GM12878 (cell line): Measurements from ENCODE around the gene MAGI1. TPM values are rescaled to one million over a fixed set of nuclear protein-coding genes. Genes with fewer than 3 reads are reported as not detected.

Source experiments
- ATAC-seq: fragments of 200-7000 bp; cut with Tn5 transposase; 3 replicates; pipeline ENCODE4 v1.9.1; 2020; ENCODE audit warnings: mild to moderate bottlenecking, moderate library complexity
- BruUV-seq: library from RNA; stranded (reverse); fragments of 400-500 nt; replicated peaks from 2 replicates; lab custom pipeline; 2021; lab: Mats Ljungman, UMichigan
- CTCF ChIA-PET: fragments of 300-600 bp; sonication (Branson Sonifier 250); formaldehyde crosslinking; extraction: SDS; loops from one replicate; lab custom pipeline; 2021; ENCODE audit warnings: inconsistent platforms; lab: Yijun Ruan, JAX
- POLR2A ChIA-PET: fragments of 350-600 bp; formaldehyde crosslinking; extraction: SDS; loops from one replicate; lab custom pipeline; 2021; ENCODE audit warnings: inconsistent platforms; lab: Charles Lee
- RAD21 ChIA-PET: fragments of 300-600 bp; sonication (Branson Sonifier 250); formaldehyde crosslinking; loops from one replicate; lab custom pipeline; 2023; ENCODE audit warnings: antibody characterized with exemption; ENCODE audit not compliant: unreplicated experiment; lab: Charles Lee
- SMC1A ChIA-PET: fragments of 300-600 bp; sonication (Branson Sonifier 250); formaldehyde crosslinking; loops from one replicate; lab custom pipeline; 2023; ENCODE audit not compliant: unreplicated experiment, uncharacterized antibody; lab: Charles Lee
- DNase-seq: peaks from one replicate; pipeline ENCODE4 v3.0.0-alpha.2; 2011; ENCODE audit warnings: low read depth, low spot score
- FAIRE-seq: peaks from 3 replicates; lab custom pipeline; 2011; peaks lifted over from hg19 to GRCh38; lab: Jason Lieb, UNC
- H2AFZ ChIP-seq: 2 replicates; pipeline ENCODE4 v1.6.0; 2011; ENCODE audit warnings: low read depth, low read length, control low read depth; ENCODE audit not compliant: control insufficient read depth
- H3K27ac ChIP-seq: 2 replicates; pipeline ENCODE4 v1.5.1; 2011; ENCODE audit warnings: control low read depth; ENCODE audit not compliant: control insufficient read depth, insufficient read depth
- H3K27me3 ChIP-seq, 2 experiments: replicated peaks in 1 of 2; 2 replicates each; pipeline versions ENCODE4 v1.6.0 to v1.6.1; 2011; ENCODE audit warnings: low read length in 1 of 2; ENCODE audit not compliant: control insufficient read depth in 2 of 2, insufficient read depth in 2 of 2
- H3K36me3 ChIP-seq, 2 experiments: 2 replicates each; pipeline ENCODE4 v1.5.1; 2011; ENCODE audit warnings: low read length in 1 of 2; ENCODE audit not compliant: control insufficient read depth in 2 of 2, insufficient read depth in 2 of 2
- H3K4me1 ChIP-seq: 2 replicates; pipeline ENCODE4 v1.6.1; 2011; ENCODE audit warnings: mild to moderate bottlenecking, low read length, moderate library complexity, mixed read lengths; ENCODE audit not compliant: control insufficient read depth, insufficient read depth
- H3K4me2 ChIP-seq: 2 replicates; pipeline ENCODE4 v1.6.0; 2011; ENCODE audit warnings: control low read depth; ENCODE audit not compliant: control insufficient read depth, insufficient read depth
- H3K4me3 ChIP-seq: fragments of 200-600 bp; sonication (generic); 2 replicates; pipeline ENCODE4 v1.5.1; 2016
- H3K79me2 ChIP-seq: 2 replicates; pipeline ENCODE4 v1.6.0; 2011; ENCODE audit warnings: low read length; ENCODE audit not compliant: control insufficient read depth, insufficient read depth
- H3K9ac ChIP-seq: 2 replicates; pipeline ENCODE4 v1.8.0; 2011; ENCODE audit warnings: low read length, control low read depth, mixed read lengths; ENCODE audit not compliant: control insufficient read depth, insufficient read depth
- H3K9me3 ChIP-seq: replicated peaks from 3 replicates; pipeline ENCODE4 v1.5.1; 2011; ENCODE audit warnings: mild to moderate bottlenecking, low read length; ENCODE audit not compliant: control insufficient read depth, insufficient read depth
- H4K20me1 ChIP-seq: 2 replicates; pipeline ENCODE4 v1.6.0; 2011; ENCODE audit not compliant: control insufficient read depth, insufficient read depth
- CHD2 ChIP-seq: IDR thresholded peaks from 2 replicates; pipeline ENCODE4 v1.6.1; 2011; ENCODE audit warnings: low read depth, low read length, improper control_type of control experiment, borderline replicate concordance
- CREM ChIP-seq: IDR thresholded peaks from 2 replicates; pipeline ENCODE4 v1.6.1; 2014; ENCODE audit warnings: antibody characterized with exemption, low read depth
- ETV6 ChIP-seq, 2 experiments: fragments of 450-650 bp in 1 of 2; IDR thresholded peaks in 1 of 2; conservative IDR thresholded peaks in 1 of 2; 2 replicates each; pipeline ENCODE4 v1.6.1; 2014; ENCODE audit warnings: antibody characterized with exemption in 1 of 2, borderline replicate concordance in 1 of 2, low read depth in 1 of 2, mild to moderate bottlenecking in 1 of 2, moderate library complexity in 1 of 2
- FOS ChIP-seq: IDR thresholded peaks from 3 replicates; pipeline ENCODE4 v1.6.1; 2011; ENCODE audit warnings: borderline replicate concordance; ENCODE audit not compliant: insufficient read length; ENCODE audit errors: extremely low read depth
- FOXM1 ChIP-seq: IDR thresholded peaks from 2 replicates; pipeline ENCODE4 v1.6.1; 2012; ENCODE audit warnings: low read depth, mild to moderate bottlenecking, inconsistent platforms, low read length, moderate library complexity
- GATAD2B ChIP-seq: fragments of 450-650 bp; conservative IDR thresholded peaks from 2 replicates; pipeline ENCODE4 v1.6.1; 2017; ENCODE audit warnings: low read depth, mild to moderate bottlenecking, moderate library complexity
- HCFC1 ChIP-seq: fragments of 150-350 bp; IDR thresholded peaks from 2 replicates; pipeline ENCODE4 v1.6.1; 2014; ENCODE audit warnings: low read length
- IKZF2 ChIP-seq, 2 experiments: fragments of 450-650 bp; IDR thresholded peaks; 2 replicates each; pipeline ENCODE4 v1.6.1; 2017; ENCODE audit warnings: mild to moderate bottlenecking in 2 of 2, moderate library complexity in 2 of 2
- KLF5 ChIP-seq: fragments of 450-650 bp; IDR thresholded peaks from 2 replicates; pipeline ENCODE4 v1.6.1; 2014; ENCODE audit warnings: mild to moderate bottlenecking; ENCODE audit not compliant: partially characterized antibody
- SPI1 ChIP-seq: IDR thresholded peaks from 2 replicates; pipeline ENCODE4 v1.6.1; 2011; ENCODE audit warnings: low read depth, mild to moderate bottlenecking, low read length, moderate library complexity, borderline replicate concordance; ENCODE audit not compliant: insufficient read depth
- SUZ12 ChIP-seq: fragments of 200-600 bp; sonication (generic); IDR thresholded peaks from one replicate; pipeline ENCODE4 v1.6.1; 2018; ENCODE audit warnings: antibody characterized with exemption, mild to moderate bottlenecking; ENCODE audit not compliant: unreplicated experiment
- WGBS: methylation state at CpG from one replicate; pipeline ENCODE4 v1.1.6; 2016; ENCODE audit warnings: low lambda C conversion rate; ENCODE audit not compliant: insufficient replicate concordance, insufficient coverage; ENCODE audit errors: missing lambda C conversion rate; 5-methylcytosine and 5-hydroxymethylcytosine counted together
- in situ Hi-C: fragments of 300-500 bp; cut with MboI; formaldehyde crosslinking; loops from 9 replicates; pipeline ENCODE4 v1.14.3; 2018; ENCODE audit warnings: mixed read lengths
- intact Hi-C: fragments of 100-400 bp; cut with micrococcal nuclease; formaldehyde crosslinking; loops from one replicate; pipeline ENCODE4 v1.14.2; 2022; ENCODE audit not compliant: unreplicated experiment
- polyA plus RNA-seq, 11 experiments: library from polyadenylated mRNA; depleted of rRNA in 4 of 11; unstranded in 6 of 11; stranded (reverse) in 5 of 11; fragments of >200 nt; fragmentation: Nextera tagmentation in 4 of 11; fragmentation: Illumina TruSeq in 1 of 11; extraction: Ambion mirVana in 4 of 11; extraction: Trizol in 1 of 11; gene quantifications; 1 replicate in 1 of 11; 2 replicates in 10 of 11; pipeline versions ENCODE4 v1.2.1 to v1.2.3, GENCODE V29; 2011 to 2016; ENCODE audit warnings: inconsistent platforms in 2 of 11, missing spikeins in 2 of 11, low read depth in 1 of 11
- total RNA-seq, 4 experiments: library from RNA; depleted of rRNA in 3 of 4; stranded (reverse); fragments of >200 nt in 3 of 4; fragmentation: Illumina TruSeq in 1 of 4; extraction: Trizol in 1 of 4; gene quantifications; 2 replicates each; pipeline versions ENCODE4 v1.2.1 to v1.2.3, GENCODE V29; 2013 to 2021
- TF ChIP-seq, protein P1 (sequence below): IDR thresholded peaks from 2 replicates; pipeline ENCODE4 v1.6.1; 2012; ENCODE audit warnings: low read depth, low read length, improper control_type of control experiment
- TF ChIP-seq, protein P2 (sequence below): IDR thresholded peaks from 2 replicates; pipeline ENCODE4 v1.6.1; 2011; ENCODE audit warnings: mild to moderate bottlenecking, low read depth, low read length, moderate library complexity; ENCODE audit not compliant: insufficient replicate concordance
- TF ChIP-seq, protein P3 (sequence below): fragments of 450-650 bp; formaldehyde crosslinking; IDR thresholded peaks from 2 replicates; pipeline ENCODE4 v1.4.0; 2022; ENCODE audit warnings: mild to moderate bottlenecking, moderate library complexity

Gene MAGI1
- total and polyA plus RNA-seq, 10 of the 15 experiments (the other 5 are each of a cell fraction or from before 2014, with no cell fraction given) = 0.02 to 3.3 (median 0.29) TPM; not detected in 1

DNA sequence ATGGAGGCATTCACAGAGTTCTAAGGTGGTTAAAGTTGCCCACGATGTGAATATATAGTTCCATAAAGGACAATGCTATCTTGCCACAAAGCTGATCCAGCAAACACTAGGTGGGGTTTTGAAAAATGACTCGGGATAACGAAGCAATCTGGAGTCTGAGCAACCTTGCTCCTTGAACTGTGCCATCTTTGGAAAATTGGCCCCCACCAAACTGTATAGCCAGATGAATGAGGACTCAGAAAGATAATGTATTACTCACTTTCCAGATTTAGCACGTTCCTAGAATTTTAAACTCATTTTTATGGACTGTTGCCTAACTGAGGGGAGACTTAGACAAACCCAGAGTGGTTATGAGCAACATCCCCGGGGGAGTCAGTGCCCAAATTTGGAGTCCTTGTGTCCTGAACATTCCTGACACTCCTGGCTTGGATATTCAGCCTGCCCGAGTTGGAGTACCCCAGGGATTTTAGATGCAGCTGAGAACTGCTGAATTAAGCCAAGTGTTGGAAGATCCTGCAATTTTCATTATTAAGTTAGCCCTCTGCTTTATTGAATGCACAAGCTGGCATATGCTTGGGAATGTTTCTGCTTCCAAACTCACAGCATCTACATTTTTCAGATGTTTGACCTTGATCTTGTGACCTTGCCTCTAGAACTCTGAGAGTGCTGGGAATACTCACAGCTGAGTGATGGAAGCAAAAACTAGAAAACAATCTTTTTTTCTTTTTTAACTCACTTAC lies 8.8 kb upstream of the MAGI1 start:
- ChIA-PET CTCF (no interaction called here), SMC1A (no interaction called here), RAD21 (no interaction called here), POLR2A (no interaction called here)
- 5% methylated on average over 6 of the region's 6 CpGs for WGBS
- no peak overlapping the region for H3K4me2 ChIP-seq
- no peaks in the 10 kb centered on the region for H3K4me1 ChIP-seq
- no peaks in the 10 kb centered on the region for H3K79me2 ChIP-seq
- H2AFZ ChIP-seq = no peak overlapping the region
- H4K20me1 ChIP-seq = no peaks in the 10 kb centered on the region
- H3K9ac ChIP-seq = no peak overlapping the region
- DNase-seq (no peak), ATAC-seq (no peak), FAIRE-seq (no peak)
- in situ Hi-C loops (no loop called here), intact Hi-C loops (no loop called here)
- no peak overlapping the region for H3K27ac ChIP-seq
- no peak overlapping the region for H3K4me3 ChIP-seq
- H3K27me3 ChIP-seq = no peaks in the 10 kb centered on the region
- H3K9me3 ChIP-seq = no peaks in the 10 kb centered on the region
- no TSS peak for BruUV-seq
- H3K36me3 ChIP-seq = no peaks in the 10 kb centered on the region
- TF ChIP-seq CHD2 (no peak), HCFC1 (no peak), IKZF2 (IDR thresholded peaks at IDR 0.05) (no peak), SUZ12 (no peak), CREM (no peak), KLF5 (no peak), SPI1 (no peak), ETV6 (conservative IDR thresholded peaks at IDR 0.05 in 1 of 2, IDR thresholded peaks at IDR 0.05 in 1 of 2; ENCODE audit: borderline replicate concordance in 1 of 2, low read depth in 1 of 2) (no peak), GATAD2B (no peak), FOXM1 (no peak), FOS (no peak)
- TF ChIP-seq, protein P1, sequence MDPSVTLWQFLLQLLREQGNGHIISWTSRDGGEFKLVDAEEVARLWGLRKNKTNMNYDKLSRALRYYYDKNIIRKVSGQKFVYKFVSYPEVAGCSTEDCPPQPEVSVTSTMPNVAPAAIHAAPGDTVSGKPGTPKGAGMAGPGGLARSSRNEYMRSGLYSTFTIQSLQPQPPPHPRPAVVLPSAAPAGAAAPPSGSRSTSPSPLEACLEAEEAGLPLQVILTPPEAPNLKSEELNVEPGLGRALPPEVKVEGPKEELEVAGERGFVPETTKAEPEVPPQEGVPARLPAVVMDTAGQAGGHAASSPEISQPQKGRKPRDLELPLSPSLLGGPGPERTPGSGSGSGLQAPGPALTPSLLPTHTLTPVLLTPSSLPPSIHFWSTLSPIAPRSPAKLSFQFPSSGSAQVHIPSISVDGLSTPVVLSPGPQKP = no peak
- TF ChIP-seq, protein P2, sequence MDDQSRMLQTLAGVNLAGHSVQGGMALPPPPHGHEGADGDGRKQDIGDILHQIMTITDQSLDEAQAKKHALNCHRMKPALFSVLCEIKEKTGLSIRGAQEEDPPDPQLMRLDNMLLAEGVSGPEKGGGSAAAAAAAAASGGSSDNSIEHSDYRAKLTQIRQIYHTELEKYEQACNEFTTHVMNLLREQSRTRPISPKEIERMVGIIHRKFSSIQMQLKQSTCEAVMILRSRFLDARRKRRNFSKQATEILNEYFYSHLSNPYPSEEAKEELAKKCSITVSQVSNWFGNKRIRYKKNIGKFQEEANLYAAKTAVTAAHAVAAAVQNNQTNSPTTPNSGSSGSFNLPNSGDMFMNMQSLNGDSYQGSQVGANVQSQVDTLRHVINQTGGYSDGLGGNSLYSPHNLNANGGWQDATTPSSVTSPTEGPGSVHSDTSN = no peak
- TF ChIP-seq, protein P3, sequence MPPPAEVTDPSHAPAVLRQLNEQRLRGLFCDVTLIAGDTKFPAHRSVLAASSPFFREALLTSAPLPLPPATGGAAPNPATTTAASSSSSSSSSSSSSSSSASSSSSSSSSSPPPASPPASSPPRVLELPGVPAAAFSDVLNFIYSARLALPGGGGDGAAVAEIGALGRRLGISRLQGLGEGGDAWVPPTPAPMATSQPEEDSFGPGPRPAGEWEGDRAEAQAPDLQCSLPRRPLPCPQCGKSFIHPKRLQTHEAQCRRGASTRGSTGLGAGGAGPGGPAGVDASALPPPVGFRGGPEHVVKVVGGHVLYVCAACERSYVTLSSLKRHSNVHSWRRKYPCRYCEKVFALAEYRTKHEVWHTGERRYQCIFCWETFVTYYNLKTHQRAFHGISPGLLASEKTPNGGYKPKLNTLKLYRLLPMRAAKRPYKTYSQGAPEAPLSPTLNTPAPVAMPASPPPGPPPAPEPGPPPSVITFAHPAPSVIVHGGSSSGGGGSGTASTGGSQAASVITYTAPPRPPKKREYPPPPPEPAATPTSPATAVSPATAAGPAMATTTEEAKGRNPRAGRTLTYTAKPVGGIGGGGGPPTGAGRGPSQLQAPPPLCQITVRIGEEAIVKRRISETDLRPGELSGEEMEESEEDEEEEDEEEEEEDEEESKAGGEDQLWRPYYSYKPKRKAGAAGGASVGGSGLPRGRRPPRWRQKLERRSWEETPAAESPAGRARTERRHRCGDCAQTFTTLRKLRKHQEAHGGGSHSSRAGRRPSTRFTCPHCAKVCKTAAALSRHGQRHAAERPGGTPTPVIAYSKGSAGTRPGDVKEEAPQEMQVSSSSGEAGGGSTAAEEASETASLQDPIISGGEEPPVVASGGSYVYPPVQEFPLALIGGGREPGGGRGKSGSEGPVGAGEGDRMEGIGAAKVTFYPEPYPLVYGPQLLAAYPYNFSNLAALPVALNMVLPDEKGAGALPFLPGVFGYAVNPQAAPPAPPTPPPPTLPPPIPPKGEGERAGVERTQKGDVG = no peak
